Measurements from ENCODE around the gene TRPC4.

Gene TRPC4

GRCh38 chr13:37869756-37870488, at the start of gene TRPC4:
TRPC4 (minus strand) TSS chr13:37869772; CDS start chr13:37783333, 86,439 bp downstream.
- peak in 1 of 2 donors; percentile 0 for DNase-seq (ENCODE audit: low read depth in 2 of 2)

GRCh38 chr13:37918751-37919150, 49.2 kb upstream of the TRPC4 start:
- DNase-seq (ENCODE audit: low read depth in 2 of 2) = no peak

- no peak for DNase-seq (ENCODE audit: low read depth in 2 of 2)
These were observed 48.6 kb upstream of the TRPC4 start for GRCh38 chr13:37918116-37918714.

- DNase-seq (ENCODE audit: low read depth in 2 of 2) = no peak
These were observed 45.3 kb upstream of the TRPC4 start for GRCh38 chr13:37914781-37915391.

- DNase-seq (ENCODE audit: low read depth in 2 of 2) = no peak
These were observed 41.2 kb upstream of the TRPC4 start for GRCh38 chr13:37910790-37911189.

- no peak for DNase-seq (ENCODE audit: low read depth in 2 of 2)
These were observed 37.3 kb upstream of the TRPC4 start for GRCh38 chr13:37906880-37907279.

- no peak for DNase-seq (ENCODE audit: low read depth in 2 of 2)
These were observed 36.2 kb upstream of the TRPC4 start for GRCh38 chr13:37905736-37906135.

- DNase-seq (ENCODE audit: low read depth in 2 of 2) = no peak
These were observed 30.2 kb upstream of the TRPC4 start for GRCh38 chr13:37899753-37900152.

GRCh38 chr13:37893321-37893720, 23.7 kb upstream of the TRPC4 start:
- DNase-seq (ENCODE audit: low read depth in 2 of 2) = no peak

- DNase-seq (ENCODE audit: low read depth in 2 of 2) = no peak
These were observed 20.2 kb upstream of the TRPC4 start for GRCh38 chr13:37889820-37890219.

GRCh38 chr13:37889102-37889501, 19.5 kb upstream of the TRPC4 start:
- DNase-seq (ENCODE audit: low read depth in 2 of 2) = no peak

GRCh38 chr13:37886879-37887278, 17.3 kb upstream of the TRPC4 start:
- DNase-seq (ENCODE audit: low read depth in 2 of 2) = no peak

GRCh38 chr13:37884674-37885073, 15.1 kb upstream of the TRPC4 start:
- DNase-seq (ENCODE audit: low read depth in 2 of 2) = no peak

GRCh38 chr13:37884026-37884425, 14.5 kb upstream of the TRPC4 start:
- DNase-seq (ENCODE audit: low read depth in 2 of 2) = no peak

GRCh38 chr13:37878921-37879320, 9.3 kb upstream of the TRPC4 start:
- DNase-seq (ENCODE audit: low read depth in 2 of 2) = no peak

- DNase-seq (ENCODE audit: low read depth in 2 of 2) = no peak
These were observed 8.9 kb upstream of the TRPC4 start for GRCh38 chr13:37878496-37878895.

GRCh38 chr13:37870895-37871550, 1.5 kb upstream of the TRPC4 start:
- DNase-seq (ENCODE audit: low read depth in 2 of 2) = no peak

- DNase-seq (ENCODE audit: low read depth in 2 of 2) = no peak
These were observed 895 bp upstream of the TRPC4 start for GRCh38 chr13:37870489-37870845.

- DNase-seq (ENCODE audit: low read depth in 2 of 2) = no peak
These were observed 141 bp downstream of the TRPC4 start for GRCh38 chr13:37869506-37869755.

GRCh38 chr13:37868691-37869505, 674 bp downstream of the TRPC4 start:
- DNase-seq (ENCODE audit: low read depth in 2 of 2) = no peak

- DNase-seq (ENCODE audit: low read depth in 2 of 2) = no peak
These were observed 5.9 kb downstream of the TRPC4 start for GRCh38 chr13:37863708-37864107.

GRCh38 chr13:37835392-37835791, 34.2 kb downstream of the TRPC4 start:
- DNase-seq (ENCODE audit: low read depth in 2 of 2) = no peak
